Hair follicular keratinocyte (primary cell): ENCODE data around the gene LENEP. TPM values are rescaled to one million over a fixed set of nuclear protein-coding genes. Genes with fewer than 3 reads are reported as not detected.

Experiments used
- total RNA-seq: library from RNA; depleted of rRNA; stranded (reverse); fragments of >200 nt; gene quantifications from 2 replicates; pipeline ENCODE4 v1.2.3, GENCODE V29; 2015

Gene LENEP, protein sequence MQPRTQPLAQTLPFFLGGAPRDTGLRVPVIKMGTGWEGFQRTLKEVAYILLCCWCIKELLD
- total RNA-seq, result not detected in 2 replicates

DNA sequence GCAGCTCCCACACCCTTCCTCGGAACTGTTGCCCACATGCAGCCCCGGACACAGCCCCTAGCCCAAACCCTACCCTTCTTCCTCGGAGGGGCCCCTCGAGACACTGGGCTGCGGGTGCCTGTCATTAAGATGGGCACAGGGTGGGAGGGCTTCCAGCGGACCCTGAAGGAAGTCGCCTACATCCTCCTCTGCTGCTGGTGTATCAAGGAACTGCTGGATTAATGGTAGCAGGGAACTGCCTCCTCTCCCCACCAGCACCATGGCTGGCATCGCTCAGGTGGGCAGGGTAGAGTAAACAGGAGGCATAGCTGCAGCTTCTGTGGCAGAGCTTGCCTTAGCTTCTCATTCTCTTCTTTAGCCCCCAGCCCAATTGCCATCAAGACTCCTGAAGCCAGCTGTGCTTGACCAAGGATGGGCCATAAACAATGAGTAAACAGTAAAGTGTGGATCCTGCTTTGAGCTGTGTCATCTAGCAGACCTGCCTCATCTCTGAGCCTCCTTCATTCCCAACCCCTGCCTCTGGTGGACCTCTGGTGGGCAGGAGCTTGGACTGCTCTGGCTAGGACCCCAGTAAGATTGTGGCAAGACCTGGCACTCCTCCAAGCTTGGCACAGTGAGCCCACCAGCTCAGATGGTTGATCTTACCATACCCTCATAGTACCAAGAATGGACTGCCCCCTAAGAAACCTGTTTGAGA, at the start of gene LENEP:
TSS of gene LENEP (plus strand) at position 15 of the 697 bp plus-strand sequence. CDS start at position 37, 22 bp downstream.

DNA sequence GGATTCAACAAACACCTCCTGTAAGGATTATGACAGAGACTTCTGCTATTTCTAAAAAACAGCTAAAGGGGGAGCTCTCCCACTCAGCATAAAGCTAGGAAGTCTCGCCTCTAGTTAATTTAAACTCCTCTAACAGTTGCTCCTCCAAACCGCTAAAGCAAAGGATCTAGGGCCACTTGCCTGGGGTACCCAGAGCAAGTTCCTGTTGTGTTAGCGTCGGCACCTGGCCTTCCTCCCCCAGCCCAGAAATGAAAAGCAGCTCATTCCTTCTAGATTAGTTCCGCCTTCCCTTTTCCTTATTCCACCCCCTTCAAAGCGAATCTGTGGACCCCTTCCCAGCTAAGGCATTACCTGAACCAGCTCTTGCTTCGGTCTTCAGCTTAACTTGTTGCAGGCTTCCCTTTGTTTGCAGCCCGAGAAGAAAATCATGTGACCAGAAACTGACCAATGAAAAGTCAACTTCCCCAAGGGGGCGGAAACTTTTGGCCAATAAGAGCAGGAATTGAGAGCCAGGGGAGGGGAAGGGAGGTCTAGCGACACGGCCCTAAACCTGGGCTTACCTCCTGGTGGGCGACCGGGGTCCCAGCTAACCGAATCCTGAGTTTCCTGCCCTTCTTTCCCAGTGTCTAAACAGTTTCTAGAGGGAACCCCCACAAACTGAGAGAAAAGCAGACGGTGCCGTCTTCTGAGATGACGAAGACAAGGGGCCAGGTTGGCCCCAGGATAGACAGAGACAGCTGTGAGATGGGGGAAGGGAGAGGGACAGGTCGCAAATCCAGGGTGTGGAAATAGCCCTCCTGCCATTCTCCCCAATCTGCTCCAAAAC, 37.5 kb upstream of the LENEP start, which contains the start of gene PBXIP1:
TSS of gene PBXIP1 (minus strand) at position 382 of the 826 bp plus-strand sequence. CDS start 2,378 bp downstream, outside the sequence.

GRCh38 chr1:154961207-154962155, 31.9 kb upstream of the LENEP start, which contains the start of gene PYGO2:
Gene PYGO2, minus strand, starts transcription at chr1:154961782. Its CDS starts 206 bp downstream, at chr1:154961576.

GRCh38 chr1:154970631-154971340, 22.6 kb upstream of the LENEP start, which contains the start of gene SHC1:
Gene SHC1, minus strand, starts transcription at chr1:154970747. Its CDS starts 221 bp downstream, at chr1:154970526.

DNA sequence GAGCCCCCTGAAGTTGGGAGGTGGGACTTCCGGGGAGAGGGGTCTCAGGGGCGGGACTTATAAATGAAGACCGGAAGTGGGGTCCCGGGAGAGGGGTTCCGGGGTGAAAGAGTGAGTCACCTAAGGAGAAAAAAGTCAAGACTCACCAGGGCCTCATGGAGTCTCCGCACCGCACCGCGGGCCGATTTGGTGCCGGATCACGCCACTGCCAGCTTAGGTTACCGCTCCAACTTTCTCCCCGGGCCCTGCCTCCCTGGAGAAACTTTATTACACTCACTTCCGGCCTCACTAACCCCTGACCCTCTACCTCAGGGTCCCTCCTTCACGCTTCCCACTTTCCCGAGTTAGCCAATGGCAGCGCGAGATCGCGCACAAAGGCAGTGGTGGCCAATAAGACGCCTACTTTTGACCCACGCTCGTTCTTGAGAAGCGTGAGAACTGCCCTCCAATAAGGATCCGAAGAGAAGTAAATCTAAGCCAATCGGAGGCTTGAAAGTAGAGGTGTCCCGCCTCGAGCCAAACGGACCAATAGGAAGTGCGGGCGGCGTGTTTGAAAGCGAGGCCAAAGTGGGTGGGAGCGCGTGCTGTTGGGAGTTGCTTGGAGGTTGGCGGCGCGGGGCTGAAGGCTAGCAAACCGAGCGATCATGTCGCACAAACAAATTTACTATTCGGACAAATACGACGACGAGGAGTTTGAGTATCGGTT, 19.1 kb upstream of the LENEP start, which contains the start of gene CKS1B:
TSS of gene CKS1B (plus strand) at position 580 of the 706 bp plus-strand sequence. CDS start at position 645, 65 bp downstream.

GRCh38 chr1:154982897-154983648, 10.3 kb upstream of the LENEP start, which contains the start of gene FLAD1:
Gene FLAD1, plus strand, starts transcription at chr1:154983344. Its CDS starts 351 bp downstream, at chr1:154983695.

DNA sequence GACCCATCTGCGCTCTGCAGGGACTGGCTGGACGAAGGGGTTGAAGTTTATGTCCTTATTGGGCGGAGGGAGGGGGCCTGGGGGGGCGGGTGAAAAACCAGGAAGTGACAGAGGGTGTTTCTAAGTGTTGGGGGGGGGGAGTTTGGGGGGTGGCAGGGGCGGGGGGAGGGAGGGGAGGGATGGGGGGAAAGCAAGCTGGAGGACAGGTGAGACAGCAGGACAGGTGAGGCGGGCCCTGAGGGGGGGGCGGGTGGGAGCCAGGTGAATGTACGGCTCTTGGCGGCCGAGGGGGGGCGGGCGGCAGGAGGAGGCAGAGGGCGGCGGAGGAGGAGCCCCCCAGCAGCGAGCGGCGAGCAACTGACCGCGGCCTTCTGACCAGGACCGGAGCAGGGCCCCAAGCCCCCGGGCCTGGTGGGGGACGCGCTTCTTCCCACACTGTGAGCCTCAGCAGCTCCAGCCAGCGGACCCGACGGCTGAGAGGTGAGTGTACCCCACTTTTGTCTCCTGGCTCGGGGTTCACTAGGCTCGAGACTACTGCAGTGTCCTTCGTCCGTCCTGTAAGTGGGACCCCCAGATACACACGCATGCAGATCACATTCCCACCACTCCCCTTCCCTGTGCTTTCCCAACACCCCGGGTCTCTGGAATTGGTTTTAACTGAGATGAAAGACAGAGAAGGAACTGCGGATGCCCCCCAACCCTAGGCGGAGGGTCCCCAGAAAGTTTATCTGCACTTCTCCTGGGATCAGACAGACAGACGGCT, 9.3 kb downstream of the LENEP start, which contains the start of gene ZBTB7B:
TSS of gene ZBTB7B (plus strand) at position 339 of the 763 bp plus-strand sequence. CDS start 11,859 bp downstream, outside the sequence.

GRCh38 chr1:155033524-155033923, 40.1 kb downstream of the LENEP start, which contains the start of the genes DCST1 and DCST2:
Gene DCST1, plus strand, starts transcription at chr1:155033824. Its CDS starts 213 bp downstream, at chr1:155034037.
Gene DCST2, minus strand, starts transcription at chr1:155033781. Its CDS starts 80 bp downstream, at chr1:155033701.

Other genes starting within 250 kb of the LENEP start
- gene KCNN3, start 123.3 kb upstream of the LENEP start, total RNA-seq, result not detected in 2 replicates
- gene PMVK, start 56.9 kb upstream of the LENEP start, total RNA-seq, result 11.7 and 13.8 TPM in 2 replicates
- 15.5 and 30.2 TPM in 2 replicates for gene PBXIP1, start 37.5 kb upstream of the LENEP start, total RNA-seq
- 16.6 and 19.7 TPM in 2 replicates for gene PYGO2, start 31.8 kb upstream of the LENEP start, total RNA-seq
- 263 and 414 TPM in 2 replicates for gene SHC1, start 22.8 kb upstream of the LENEP start, total RNA-seq
- gene CKS1B, start 18.9 kb upstream of the LENEP start, total RNA-seq, result 140 and 300 TPM in 2 replicates
- gene FLAD1, start 10.2 kb upstream of the LENEP start, total RNA-seq, result 45.4 and 46.1 TPM in 2 replicates
- gene ZBTB7B, start 9.2 kb downstream of the LENEP start, total RNA-seq, result 32.5 and 43.8 TPM in 2 replicates
- not detected in 2 replicates for gene DCST2, start 40.2 kb downstream of the LENEP start, total RNA-seq
- not detected in 2 replicates for gene DCST1, start 40.2 kb downstream of the LENEP start, total RNA-seq
- 207 and 264 TPM in 2 replicates for gene ADAM15, start 57.7 kb downstream of the LENEP start, total RNA-seq
- 10.7 and 14.4 TPM in 2 replicates for gene EFNA4, start 70.2 kb downstream of the LENEP start, total RNA-seq
- 2.9 and 3.2 TPM in 2 replicates for gene EFNA3, start 85.3 kb downstream of the LENEP start, total RNA-seq
- 22.1 and 25.9 TPM in 2 replicates for gene EFNA1, start 134.3 kb downstream of the LENEP start, total RNA-seq
- 57.0 and 57.2 TPM in 2 replicates for gene SLC50A1, start 142.3 kb downstream of the LENEP start, total RNA-seq
- gene DPM3, start 146.9 kb downstream of the LENEP start, total RNA-seq, result 35.5 and 59.5 TPM in 2 replicates
- 118 and 192 TPM in 2 replicates for gene KRTCAP2, start 179.7 kb downstream of the LENEP start, total RNA-seq
- 3.0 and 3.2 TPM in 2 replicates for gene TRIM46, start 180.3 kb downstream of the LENEP start, total RNA-seq
- gene THBS3, start 214.3 kb downstream of the LENEP start, total RNA-seq, result 5.4 and 15.6 TPM in 2 replicates
- 97.6 and 103 TPM in 2 replicates for gene MTX1, start 215.1 kb downstream of the LENEP start, total RNA-seq